ENCODE data around the gene OTOG.

OTOG gene

DNA sequence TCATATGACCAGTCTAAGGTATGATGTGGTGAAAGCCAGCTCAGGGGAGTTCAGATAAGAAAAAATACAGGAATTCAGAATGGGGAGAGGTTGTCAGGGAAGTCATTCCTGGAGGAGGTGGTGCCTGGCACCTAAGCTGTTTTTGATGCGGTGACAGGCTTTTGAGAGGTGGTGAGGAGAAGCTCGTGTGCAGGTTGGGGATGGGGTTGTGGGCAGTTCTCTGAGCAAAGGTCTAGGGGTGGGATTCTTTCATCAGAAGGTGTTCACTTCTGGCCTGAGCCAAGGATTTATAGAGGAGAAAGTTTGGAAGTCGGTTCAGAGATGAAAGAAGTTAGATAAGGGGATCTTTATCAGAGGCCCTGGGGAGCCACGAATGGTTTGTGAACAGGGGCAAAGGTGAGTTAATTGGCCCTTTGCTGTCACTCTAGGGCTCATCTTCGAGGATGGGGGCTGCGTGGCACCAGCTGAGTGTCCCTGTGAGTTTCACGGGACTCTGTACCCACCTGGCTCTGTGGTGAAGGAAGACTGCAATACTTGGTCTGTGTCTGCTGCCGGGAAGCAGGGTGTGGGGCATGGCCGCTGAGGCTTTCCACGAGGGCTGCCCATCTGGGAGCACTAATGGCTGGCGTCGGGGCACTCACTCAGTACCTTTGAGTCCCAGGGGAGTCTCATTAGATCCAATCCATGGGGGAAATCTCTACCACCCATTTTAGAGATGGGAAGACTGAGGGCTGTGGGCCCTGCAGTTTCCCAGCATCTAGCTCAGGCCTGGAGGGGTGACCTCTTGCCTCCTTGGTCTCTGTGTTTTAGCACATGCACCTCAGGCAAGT lies 13.4 kb downstream of the OTOG start:
- DNase-seq (ENCODE audit: low spot score), result no peak

DNA sequence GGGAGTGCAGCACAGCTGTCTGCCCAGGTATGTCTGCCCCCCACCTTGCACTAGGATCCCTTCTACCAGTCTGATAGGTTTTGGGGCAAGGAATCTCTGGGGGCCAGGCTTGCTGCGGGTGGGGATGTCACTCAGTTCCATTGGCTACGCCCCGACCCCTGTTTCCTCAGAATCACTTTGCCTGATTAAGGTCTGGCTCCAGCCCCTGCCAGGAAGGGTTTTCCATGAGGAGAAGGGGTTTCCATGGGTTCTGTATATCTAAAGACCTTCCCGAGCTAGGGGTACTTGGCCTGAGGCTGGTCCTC lies 14.0 kb downstream of the OTOG start:
- DNase-seq (ENCODE audit: low spot score), result no peak

DNA sequence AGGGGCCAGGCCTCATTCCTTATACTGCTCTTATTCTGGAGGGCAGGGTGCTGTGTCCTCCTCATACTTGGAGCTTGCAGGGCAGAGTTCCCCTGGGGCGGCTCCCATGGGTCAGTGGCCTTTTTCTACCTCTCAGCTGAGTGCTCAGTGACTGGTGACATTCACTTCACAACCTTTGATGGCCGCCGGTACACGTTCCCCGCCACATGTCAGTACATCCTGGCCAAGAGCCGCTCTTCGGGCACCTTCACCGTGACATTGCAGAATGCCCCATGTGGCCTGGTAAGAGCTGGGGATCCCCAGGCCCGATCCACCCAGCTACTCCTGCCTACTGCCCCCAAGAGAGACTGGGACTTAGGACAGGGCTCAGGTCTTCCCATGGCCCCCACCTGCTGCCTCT lies 14.5 kb downstream of the OTOG start:
- DNase-seq (ENCODE audit: low spot score), result no peak

DNA sequence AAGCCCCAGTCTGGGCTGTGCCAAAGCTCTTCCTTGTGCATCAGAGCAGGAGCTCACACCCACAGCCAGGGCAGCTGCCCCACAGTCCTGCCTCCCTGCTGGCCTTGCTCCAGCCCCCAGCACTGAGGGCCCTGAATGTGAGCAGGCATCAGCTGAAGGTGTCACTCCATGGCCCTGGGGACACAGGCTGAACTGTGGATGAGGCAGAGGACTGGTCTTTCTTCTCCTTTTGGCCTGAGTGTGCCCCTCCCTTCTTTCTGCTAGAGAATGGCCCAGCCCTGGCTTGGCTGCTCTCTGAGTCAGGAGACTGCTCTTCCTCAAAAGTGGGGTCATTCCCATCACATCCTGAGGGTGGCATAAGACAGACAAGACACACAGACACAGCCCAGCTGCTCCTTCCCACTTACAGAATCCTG lies 16.2 kb downstream of the OTOG start:
- no peak for DNase-seq (ENCODE audit: low spot score)

DNA sequence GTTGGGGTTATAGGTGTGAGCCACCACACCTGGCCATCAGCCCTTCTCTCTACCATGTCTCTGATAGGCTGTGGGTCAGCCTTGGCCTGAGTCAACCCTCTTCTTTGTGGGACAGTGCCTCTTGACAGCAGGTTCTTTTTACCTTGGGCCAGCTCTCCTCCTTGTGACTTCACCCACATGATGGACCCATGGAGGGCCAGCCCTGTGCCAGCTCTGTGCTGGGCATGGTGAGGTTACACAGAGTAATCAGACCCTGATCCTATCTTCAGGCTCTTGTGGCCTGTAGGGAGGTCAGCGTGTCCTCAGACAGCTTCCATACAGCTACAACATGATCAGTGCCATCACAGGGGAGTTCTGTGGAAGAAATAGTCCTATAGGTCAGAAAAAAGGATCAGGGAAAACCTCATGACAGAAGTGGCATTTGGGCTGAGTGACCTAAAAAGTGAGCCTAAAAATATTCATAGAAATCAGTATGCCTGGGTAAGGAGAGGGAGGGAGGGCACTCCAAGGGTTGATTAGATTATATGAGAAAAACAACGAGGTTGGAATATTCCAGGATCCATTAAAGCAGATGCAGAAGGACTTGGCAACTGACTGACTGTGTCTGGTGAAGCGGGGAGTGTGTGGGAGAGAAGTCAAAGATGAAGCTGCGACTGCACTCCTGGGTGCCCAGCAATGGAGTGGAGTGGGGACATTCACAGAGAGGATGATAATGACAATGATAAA lies 17.1 kb downstream of the OTOG start:
- no peak for DNase-seq (ENCODE audit: low spot score)

DNA sequence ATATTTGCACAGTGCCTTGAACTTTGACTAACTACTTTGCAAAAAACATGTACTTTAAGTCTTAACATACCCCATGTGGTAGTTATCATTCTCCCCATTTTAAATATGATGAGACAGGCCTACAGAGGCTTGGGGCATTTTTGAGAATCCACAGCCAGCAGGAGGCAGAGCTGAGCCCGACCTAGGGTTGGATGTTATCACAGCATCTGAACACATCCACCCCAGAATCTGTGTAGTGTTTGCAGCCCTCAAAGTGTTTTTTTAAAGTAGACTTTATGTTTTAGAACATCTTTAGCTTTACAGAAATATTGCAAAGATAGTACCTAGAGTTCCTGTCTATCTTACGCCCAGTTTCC lies 17.6 kb downstream of the OTOG start:
- no peak for DNase-seq (ENCODE audit: low spot score)

DNA sequence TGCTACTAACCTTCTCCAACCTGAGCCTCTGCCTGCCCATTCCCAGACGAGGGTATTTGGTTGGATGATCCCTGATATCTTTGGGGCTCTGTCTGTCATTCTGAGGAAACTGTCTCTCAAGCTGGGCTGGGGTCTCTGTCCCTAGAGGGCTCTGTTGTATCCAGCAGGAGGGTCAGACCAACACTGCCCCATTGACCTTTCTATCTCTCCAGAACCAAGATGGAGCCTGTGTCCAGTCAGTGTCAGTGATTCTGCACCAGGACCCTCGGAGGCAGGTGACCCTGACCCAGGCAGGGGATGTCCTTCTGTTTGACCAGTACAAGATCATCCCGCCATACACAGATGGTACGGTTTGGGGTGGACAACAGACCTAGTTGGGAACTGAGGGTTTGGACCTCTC lies 21.9 kb downstream of the OTOG start:
- DNase-seq (ENCODE audit: low spot score), result no peak

DNA sequence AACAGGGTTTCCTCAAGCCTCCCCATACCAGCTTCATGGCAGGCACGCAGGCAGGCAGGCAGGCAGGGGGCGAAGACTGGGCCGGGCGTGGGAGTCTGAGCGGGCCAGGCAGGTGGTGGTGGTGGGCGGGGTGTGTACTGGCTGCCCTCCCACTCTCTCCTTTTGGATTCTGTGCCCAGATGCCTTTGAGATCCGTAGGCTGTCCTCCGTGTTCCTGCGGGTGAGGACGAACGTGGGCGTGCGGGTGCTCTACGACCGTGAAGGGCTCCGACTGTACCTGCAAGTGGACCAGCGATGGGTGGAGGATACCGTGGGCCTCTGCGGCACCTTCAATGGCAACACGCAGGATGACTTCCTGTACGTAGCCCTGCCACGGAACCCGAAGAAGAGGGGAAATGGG lies 23.0 kb downstream of the OTOG start:
- DNase-seq (ENCODE audit: low spot score), result no peak

DNA sequence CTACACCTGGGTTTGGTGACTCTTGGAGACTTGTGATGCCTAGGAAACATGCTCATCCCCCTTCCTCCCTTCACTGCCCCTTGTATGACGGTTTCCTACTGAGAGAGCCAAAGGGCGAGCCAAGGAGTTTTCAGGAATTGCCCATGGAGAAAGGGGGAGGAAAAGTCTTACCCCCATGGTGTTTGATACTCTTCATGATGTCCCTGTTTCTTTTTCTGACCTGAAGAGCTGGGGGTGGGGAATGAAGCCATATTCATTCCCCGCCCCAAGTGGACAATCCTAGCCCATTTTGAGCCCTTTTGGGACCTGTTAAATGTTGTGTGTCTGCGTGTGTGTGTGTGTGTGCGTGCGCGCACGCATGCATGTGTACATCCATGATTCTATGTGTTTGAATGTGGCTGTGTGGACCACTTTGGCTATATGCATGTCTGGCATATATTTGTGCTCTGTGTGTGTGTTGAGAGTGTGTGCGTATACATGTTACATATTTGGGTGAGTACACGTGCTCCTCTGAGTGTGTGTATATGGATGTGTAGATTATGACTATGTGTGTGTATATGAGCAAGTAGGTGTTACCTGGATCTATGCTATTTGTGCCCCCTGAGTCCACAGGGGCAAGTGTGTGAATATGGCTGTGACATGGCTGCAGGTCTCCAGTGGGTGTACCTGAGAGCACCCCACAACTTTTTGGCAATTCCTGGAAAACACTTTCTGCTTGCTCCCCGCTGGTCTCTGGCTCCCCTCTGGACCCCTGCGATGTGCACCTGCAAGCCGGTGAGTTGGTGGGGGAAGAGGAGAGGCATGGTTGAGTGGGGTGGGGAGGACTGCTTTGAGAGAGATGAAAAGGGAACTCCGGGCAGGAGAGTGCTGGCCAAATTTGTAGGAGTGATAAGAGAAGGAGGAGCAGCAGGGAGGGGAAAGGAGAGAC lies 24.6 kb downstream of the OTOG start:
- no peak for DNase-seq (ENCODE audit: low spot score)

DNA sequence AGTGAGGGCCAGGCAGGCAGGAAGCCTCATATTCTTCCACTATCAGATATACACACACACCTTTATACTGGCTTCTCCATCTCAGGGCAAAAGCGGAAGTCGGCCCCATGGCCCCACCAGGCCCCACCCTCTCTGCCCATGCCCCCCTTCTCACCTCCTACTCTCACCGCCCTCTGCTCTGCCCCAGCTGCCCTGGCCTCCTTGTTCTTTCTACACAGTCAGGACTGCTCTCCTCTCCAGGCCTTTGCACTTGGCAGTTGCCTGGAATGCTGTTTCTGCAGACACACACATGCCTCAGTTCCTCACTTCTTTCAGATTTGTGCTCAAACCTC lies 25.3 kb downstream of the OTOG start:
- no peak for DNase-seq (ENCODE audit: low spot score)

DNA sequence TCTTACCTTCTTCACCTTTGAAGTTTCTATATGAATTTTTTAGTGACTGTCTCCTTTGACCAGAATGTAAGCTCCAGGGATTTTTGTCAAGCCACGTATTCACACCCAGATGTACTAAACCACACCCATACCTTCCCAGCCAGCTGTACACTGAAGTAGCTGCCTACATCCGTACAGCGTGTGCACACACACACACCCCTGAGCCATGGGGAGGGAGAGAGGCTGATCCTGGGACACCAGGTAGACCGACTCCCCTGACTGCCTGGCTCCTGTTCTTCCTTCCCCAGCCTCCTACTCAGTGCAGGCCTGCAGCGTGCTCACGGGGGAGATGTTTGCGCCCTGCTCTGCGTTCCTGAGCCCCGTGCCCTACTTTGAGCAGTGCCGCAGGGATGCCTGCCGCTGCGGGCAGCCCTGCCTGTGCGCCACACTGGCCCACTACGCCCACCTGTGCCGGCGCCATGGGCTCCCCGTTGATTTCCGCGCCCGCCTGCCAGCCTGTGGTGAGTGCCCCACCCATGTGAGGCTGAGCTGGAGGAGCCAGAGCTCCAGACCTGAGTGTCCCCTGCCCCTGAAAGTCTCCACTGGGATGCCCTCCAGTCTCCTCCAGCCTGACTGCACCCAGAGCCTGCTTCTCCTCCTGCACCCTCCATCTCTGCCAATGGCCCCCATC lies 25.9 kb downstream of the OTOG start:
- DNase-seq (ENCODE audit: low spot score), result no peak

DNA sequence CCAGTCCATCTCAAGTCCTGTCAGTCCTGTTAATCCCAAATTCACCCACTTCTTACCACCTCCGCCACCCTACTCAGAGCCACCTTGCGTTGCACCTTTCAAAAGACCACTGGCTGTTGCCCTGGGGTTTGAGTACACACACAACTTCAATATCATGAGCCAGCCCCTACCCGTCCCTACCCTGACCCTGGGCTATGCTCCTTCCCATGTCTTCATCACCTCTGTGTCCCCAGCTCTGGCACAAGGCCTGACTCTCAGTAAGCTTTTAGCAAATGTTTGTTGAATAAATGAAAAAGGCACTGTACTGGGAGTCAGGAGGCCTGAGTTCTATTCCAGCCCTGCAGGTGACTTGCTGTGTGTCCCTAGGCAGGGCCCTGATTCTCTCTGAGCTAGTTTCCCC lies 26.5 kb downstream of the OTOG start:
- DNase-seq (ENCODE audit: low spot score), result no peak

DNA sequence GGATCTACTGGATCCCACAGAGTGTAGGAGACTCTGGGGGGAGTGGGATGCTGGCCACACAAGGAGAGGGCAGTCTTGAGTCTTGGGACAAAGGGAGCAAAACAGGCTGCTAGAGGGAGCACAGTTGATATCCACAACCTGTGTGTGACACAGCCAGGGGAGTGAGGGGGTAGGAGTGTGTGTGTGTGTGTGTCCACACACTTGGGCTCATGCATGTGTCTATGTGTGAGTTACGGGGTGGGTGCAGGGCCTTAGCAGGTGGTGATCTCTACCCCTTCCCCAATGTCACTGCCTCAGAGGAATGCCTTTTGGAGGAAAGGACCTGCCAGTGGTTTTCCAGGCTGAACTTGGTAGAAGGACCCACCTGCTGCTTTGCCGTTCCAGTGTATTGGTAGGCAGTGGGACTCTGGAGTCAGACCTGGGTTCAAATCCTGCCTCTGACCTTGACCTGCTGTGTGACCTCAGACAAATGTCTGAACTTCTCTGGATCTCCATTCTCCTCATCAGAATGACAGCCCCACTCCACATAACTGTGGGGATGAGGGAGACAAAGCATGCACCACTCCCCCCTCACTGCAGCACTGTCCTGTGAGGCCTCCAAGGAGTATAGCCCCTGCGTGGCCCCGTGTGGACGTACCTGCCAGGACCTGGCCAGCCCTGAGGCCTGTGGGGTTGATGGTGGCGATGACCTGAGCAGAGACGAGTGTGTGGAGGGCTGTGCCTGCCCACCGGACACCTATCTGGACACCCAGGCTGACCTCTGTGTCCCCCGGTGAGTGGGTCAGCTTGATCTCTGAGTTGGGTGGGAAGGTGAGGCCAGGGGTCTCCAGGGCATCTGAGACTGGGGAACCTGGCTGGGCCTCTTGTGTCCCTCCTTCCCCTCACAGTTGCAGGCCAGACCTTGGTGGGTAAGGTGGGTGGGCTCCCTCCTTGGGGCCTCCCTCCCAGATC lies 27.4 kb downstream of the OTOG start:
- no peak for DNase-seq (ENCODE audit: low spot score)

DNA sequence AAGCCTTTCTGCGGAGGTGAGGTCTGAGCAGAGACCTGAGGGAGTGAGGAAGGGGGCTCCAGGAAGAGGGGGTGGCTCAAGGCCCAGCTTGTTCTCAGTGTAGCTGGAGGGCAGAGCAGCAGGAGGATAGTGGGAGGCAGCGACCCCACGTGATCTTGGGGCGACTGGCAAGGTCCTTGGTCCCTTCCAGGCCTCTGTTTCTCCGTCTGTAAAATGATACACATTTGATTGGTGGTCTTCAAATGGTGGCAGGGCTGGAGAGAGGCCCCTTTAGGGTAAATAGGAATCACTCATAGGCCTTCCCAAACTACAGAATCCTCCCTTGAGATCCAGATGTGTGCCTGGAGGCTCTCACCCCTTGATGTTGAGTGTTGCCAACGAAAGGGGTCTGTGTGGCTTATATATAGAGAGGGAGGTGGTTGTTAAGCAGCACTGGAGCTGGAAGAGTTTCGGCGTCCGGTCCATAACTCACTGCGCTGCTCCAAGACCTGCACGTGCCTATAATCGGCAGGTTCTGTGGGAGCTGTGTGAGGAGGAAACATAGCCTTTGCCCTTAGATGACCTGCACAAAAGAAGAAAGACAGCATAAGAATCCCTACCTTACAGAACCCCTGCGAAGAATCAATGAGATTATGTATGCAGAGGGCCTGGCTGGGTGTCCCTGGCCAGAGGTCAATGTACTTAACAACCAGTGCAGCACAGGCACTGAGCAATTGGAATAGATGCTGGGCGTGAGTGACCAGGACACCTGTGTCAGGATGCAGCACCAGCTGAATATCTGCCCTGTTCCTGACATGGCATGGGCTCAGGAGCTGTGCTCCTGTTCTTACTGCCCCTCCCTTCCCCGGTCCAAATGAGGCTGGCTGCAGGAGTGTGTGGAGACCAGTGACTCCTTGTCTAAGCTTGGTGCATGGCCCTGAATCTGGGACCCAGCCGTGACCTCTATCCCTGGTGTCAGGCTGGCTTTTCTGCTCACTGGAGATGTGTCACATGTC lies 28.7 kb downstream of the OTOG start:
- no peak for DNase-seq (ENCODE audit: low spot score)

DNA sequence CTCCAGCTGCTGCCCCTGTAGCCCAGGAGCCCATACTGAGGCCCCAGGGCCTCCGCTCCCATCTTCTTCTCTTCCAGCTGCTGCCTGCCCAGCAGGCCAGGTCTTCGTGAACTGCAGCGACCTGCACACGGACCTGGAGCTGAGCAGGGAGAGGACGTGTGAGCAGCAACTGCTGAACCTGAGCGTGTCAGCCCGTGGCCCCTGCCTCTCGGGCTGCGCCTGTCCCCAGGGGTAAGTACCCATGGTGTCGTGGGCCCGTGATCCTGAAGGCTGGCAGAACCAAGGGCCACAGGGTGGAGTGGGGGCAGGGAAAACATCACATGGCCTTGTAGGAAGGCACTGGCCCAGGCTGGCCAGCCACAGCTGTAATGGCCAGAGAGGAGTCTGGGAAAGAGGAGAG lies 31.2 kb downstream of the OTOG start:
- no peak for DNase-seq (ENCODE audit: low spot score)

DNA sequence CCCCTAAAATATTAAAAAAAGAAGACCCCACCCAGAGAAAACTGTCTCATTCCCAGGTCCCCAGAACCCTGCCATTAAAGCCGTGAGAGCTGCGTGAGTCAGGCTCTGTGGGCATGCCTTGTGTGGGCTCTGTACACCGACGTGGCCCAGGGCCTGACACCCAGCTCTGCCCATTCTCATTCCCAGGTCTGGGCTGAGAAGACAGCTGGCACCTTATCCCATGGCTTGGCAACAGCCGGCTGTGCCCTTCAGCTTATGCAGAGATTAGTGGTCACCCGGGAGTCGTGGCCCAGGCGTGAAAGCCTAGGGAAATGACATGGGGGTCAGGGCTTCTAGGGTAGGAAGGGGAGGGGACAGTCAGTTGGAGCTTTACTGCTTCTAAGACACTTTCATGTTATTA lies 31.9 kb downstream of the OTOG start:
- DNase-seq (ENCODE audit: low spot score), result no peak

DNA sequence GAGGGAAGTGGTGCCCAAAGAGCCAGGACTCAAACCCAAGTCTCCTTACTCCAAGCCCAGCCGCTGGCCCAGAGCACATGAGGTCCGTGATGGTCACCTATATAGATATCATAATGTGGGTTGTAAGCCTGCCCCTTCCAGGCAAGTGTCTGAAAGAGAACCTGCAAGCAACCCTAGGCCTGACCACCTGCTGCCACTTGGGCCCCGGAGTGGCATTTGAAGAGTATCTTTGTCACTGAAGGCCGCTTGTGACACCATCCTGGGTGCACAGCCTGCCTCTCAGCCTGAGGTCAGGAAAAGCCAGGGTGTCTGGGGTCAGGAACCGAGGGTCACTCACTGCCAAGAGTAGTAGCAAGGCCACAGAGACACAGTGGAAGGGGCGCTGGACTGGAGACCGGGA lies 32.4 kb downstream of the OTOG start:
- DNase-seq (ENCODE audit: low spot score), result no peak

DNA sequence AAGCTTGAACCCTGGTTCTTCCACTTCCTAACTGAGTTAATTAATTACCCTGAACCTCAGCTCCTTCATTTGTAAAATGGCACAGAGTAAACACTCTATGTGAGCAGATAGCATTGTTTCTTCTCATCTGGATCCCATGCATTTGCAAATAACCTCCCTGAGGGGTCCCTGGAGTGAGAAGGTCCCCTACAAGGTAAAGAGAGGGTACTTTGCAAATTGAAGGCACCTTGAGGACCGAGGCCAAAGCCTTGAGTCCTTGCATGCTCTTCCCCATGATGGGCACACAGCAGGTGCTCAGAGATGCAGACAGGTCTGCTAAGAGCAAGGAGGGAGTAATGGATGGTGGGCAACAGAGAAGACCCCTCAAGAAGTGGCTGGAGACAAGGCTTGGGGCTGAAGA lies 33.2 kb downstream of the OTOG start:
- DNase-seq (ENCODE audit: low spot score), result no peak

DNA sequence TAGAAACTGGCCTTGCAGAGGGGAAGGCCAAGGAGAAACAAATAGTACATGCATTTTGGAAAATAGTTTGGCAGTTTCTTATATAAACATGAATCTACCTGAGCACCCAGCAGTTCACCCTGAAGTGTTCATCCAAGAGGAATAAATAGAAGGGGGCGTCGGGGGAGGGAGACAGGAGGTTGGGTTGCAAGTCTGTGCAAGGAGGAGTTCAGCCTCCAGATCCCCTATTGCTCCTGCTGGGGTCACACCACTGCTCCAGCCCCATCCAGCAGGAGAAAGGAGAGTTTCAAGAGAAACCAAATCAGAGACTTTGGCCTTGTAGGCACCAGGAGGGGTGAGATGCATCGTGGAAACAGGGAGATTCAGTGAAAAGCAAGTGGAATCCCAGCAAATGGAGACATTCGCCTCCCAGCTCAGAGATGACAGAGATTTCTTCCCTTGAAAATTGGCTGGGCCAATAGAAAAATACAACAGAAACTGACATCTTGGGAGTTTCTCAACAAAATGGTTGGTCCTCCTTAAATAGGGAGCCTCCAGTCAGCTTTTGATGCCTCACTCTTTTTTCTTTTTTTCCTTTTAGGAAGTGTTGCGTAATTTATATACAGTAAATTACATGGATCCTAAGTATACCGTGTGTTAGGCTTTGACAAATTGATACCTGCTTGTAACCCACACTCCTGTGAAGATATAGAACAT lies 34.1 kb downstream of the OTOG start:
- DNase-seq (ENCODE audit: low spot score), result no peak

DNA sequence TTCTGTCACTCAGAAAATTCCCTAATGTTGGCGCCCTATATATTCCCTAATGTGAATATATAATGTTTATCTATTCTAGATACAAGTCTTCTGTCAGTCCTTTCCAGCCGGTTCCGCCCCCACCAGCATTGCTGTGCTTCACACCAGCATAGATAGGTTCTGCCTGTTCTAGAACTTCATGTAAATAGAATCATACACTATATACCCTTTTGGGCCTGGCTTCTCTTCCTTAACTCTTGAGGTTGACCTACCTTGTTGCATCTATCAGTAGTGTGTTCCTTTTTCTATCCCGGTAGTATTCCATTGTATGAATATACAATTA lies 34.6 kb downstream of the OTOG start:
- DNase-seq (ENCODE audit: low spot score), result no peak

Data from AG08396 (cell line).